Keratinocyte (primary cell): Measurements from ENCODE around the gene CAPN2. TPM values are rescaled to one million over a fixed set of nuclear protein-coding genes. Genes with fewer than 3 reads are reported as not detected.

Source experiments
- DNase-seq: peaks from one replicate; pipeline ENCODE4 v3.0.0-alpha.2; 2011; ENCODE audit warnings: low read depth, missing footprints, low spot score
- FAIRE-seq: peaks from 2 replicates; lab custom pipeline; 2011; peaks lifted over from hg19 to GRCh38; lab: Jason Lieb, UNC
- H2AFZ ChIP-seq: 2 replicates; pipeline ENCODE4 v1.6.0; 2012; ENCODE audit warnings: low read length, control low read depth, inconsistent platforms; ENCODE audit not compliant: control insufficient read depth
- H3K27ac ChIP-seq: 2 replicates; pipeline ENCODE4 v1.5.1; 2011; ENCODE audit warnings: low read length; ENCODE audit not compliant: control insufficient read depth, insufficient read depth
- H3K27me3 ChIP-seq: 3 replicates; pipeline ENCODE4 v1.6.0; 2011; ENCODE audit warnings: low read length; ENCODE audit not compliant: control insufficient read depth, insufficient read depth; ENCODE audit errors: extremely low read depth
- H3K36me3 ChIP-seq, 2 experiments: 2 replicates in 1 of 2; 3 replicates in 1 of 2; pipeline ENCODE4 v1.5.1; 2011; ENCODE audit warnings: low read length in 2 of 2, mild to moderate bottlenecking in 1 of 2; ENCODE audit not compliant: control insufficient read depth in 2 of 2, insufficient read depth in 2 of 2; ENCODE audit errors: extremely low read depth in 1 of 2
- H3K4me1 ChIP-seq: 3 replicates; pipeline ENCODE4 v1.5.1; 2011; ENCODE audit warnings: low read length; ENCODE audit not compliant: control insufficient read depth, insufficient read depth; ENCODE audit errors: extremely low read depth
- H3K4me2 ChIP-seq: 3 replicates; pipeline ENCODE4 v1.6.0; 2011; ENCODE audit warnings: low read depth, low read length; ENCODE audit not compliant: control insufficient read depth, insufficient read depth; ENCODE audit errors: extremely low read depth
- H3K4me3 ChIP-seq, 3 experiments: fragments of 200-600 bp in 1 of 3; sonication (generic) in 1 of 3; 2 replicates in 2 of 3; 3 replicates in 1 of 3; pipeline ENCODE4 v1.5.1; 2011 to 2016; ENCODE audit warnings: low read length in 3 of 3, mild to moderate bottlenecking in 3 of 3, control low read depth in 2 of 3, inconsistent platforms in 1 of 3, low read depth in 1 of 3, mixed read lengths in 1 of 3, mixed run types in 1 of 3, moderate library complexity in 1 of 3; ENCODE audit not compliant: control insufficient read depth in 2 of 3, insufficient read depth in 2 of 3; ENCODE audit errors: extremely low read depth in 1 of 3
- H3K79me2 ChIP-seq: 2 replicates; pipeline ENCODE4 v1.6.0; 2012; ENCODE audit warnings: low read length; ENCODE audit not compliant: control insufficient read depth, insufficient read depth
- H3K9ac ChIP-seq: 3 replicates; pipeline ENCODE4 v1.6.0; 2011; ENCODE audit warnings: low read length; ENCODE audit not compliant: control insufficient read depth, insufficient read depth; ENCODE audit errors: extremely low read depth
- H3K9me1 ChIP-seq: 3 replicates; pipeline ENCODE4 v1.6.0; 2011; ENCODE audit warnings: low read length; ENCODE audit not compliant: control insufficient read depth, insufficient read depth; ENCODE audit errors: extremely low read depth
- H3K9me3 ChIP-seq: 2 replicates; pipeline ENCODE4 v1.5.1; 2012; ENCODE audit warnings: low read depth, low read length; ENCODE audit not compliant: control insufficient read depth
- H4K20me1 ChIP-seq: 3 replicates; pipeline ENCODE4 v1.6.0; 2011; ENCODE audit warnings: low read length; ENCODE audit not compliant: control insufficient read depth, insufficient read depth; ENCODE audit errors: extremely low read depth
- EZH2 ChIP-seq: IDR thresholded peaks from one replicate; pipeline ENCODE4 v1.6.1; 2012; ENCODE audit warnings: inconsistent platforms, mild to moderate bottlenecking, low read length, moderate library complexity
- dilution Hi-C: fragments of 300-500 bp; cut with MboI; formaldehyde crosslinking; loops from one replicate; pipeline ENCODE4 v1.7.0; 2020; ENCODE audit warnings: low sequenced_read_pairs; ENCODE audit not compliant: extremely low pct_ligation_motif_present
- polyA plus RNA-seq, 5 experiments: library from polyadenylated mRNA; depleted of rRNA in 3 of 5; stranded (reverse) in 3 of 5; stranded (forward) in 1 of 5; unstranded in 1 of 5; fragments of >200 nt; gene quantifications; 1 replicate in 1 of 5; 2 replicates in 3 of 5; 3 replicates in 1 of 5; pipeline versions ENCODE4 v1.2.1 to v1.2.3, GENCODE V29; 2011 to 2012; ENCODE audit warnings: missing spikeins in 2 of 5, low read depth in 1 of 5, low replicate concordance in 1 of 5
- TF ChIP-seq, protein P1 (sequence below), 3 experiments: IDR thresholded peaks in 1 of 3; conservative IDR thresholded peaks in 1 of 3; optimal IDR thresholded peaks in 1 of 3; 2 replicates in 2 of 3; 3 replicates in 1 of 3; pipeline versions ENCODE3 to v1.5.1; 2011; ENCODE audit warnings: low read length in 3 of 3, mild to moderate bottlenecking in 3 of 3, moderate library complexity in 2 of 3, control low read depth in 1 of 3, inconsistent platforms in 1 of 3; ENCODE audit not compliant: insufficient read depth in 2 of 3; ENCODE audit errors: extremely low read depth in 1 of 3

CAPN2 gene
- polyA plus RNA-seq, 1 donor (not counting 4 experiments of a cell fraction or from before 2014, with no cell fraction given) = 366 TPM

DNA sequence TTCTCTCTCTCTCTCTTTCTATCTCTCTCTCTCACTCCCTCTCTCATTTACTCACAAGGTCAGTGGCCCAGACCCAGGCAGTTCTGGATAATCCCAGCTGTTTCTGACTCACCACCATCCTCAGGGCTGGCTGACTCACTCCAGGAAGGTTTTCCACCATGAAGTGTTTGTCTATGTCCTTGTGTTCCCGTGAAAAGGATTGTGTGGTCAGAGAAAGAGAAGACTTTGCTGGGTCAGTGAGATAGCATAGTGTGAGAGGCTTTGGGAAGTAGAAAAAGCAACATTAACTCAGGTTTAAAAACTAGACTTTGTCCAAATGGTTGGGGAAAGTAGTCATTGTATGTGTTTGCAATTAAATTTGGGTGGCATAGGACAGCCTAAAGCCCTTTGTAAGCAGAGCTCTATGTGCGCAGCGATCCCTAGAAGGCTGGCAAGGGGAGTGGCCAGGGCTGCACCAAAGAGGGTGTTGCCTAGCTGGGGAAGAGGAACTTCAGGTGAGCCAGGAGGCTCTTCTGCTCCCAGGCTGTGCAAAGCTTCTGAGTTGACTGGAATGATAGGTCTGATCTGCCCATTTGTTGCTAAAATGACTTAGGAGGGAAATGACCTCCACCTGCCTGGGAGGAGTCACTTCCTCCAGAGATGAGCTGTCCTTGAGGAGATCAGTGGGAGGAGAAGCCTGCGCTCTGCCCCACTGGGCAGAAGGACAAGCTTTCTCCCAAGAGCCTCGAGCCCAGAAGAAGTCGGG, 4.9 kb upstream of the CAPN2 start:
- FAIRE-seq = peak; percentile 88
- no peaks in the 10 kb centered on the region for H3K9me1 ChIP-seq
- no peak overlapping the region for H2AFZ ChIP-seq
- H4K20me1 ChIP-seq = no peaks in the 10 kb centered on the region
- no peaks in the 10 kb centered on the region for H3K36me3 ChIP-seq
- DNase-seq = peak; percentile 90
- dilution Hi-C loops = no loop called here
- H3K27me3 ChIP-seq = no peaks in the 10 kb centered on the region
- no peaks in the 10 kb centered on the region for H3K9me3 ChIP-seq
- peaks cover 48% of the 10 kb centered on the region for H3K4me1 ChIP-seq
- peak overlapping the region; percentile 76 for H3K27ac ChIP-seq
- H3K79me2 ChIP-seq = peaks cover under 1% of the 10 kb centered on the region
- peak overlapping the region in 2 of 3 experiments; percentile 34 to 60 for H3K4me3 ChIP-seq
- TF ChIP-seq, protein P1, sequence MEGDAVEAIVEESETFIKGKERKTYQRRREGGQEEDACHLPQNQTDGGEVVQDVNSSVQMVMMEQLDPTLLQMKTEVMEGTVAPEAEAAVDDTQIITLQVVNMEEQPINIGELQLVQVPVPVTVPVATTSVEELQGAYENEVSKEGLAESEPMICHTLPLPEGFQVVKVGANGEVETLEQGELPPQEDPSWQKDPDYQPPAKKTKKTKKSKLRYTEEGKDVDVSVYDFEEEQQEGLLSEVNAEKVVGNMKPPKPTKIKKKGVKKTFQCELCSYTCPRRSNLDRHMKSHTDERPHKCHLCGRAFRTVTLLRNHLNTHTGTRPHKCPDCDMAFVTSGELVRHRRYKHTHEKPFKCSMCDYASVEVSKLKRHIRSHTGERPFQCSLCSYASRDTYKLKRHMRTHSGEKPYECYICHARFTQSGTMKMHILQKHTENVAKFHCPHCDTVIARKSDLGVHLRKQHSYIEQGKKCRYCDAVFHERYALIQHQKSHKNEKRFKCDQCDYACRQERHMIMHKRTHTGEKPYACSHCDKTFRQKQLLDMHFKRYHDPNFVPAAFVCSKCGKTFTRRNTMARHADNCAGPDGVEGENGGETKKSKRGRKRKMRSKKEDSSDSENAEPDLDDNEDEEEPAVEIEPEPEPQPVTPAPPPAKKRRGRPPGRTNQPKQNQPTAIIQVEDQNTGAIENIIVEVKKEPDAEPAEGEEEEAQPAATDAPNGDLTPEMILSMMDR (optimal IDR thresholded peaks at IDR 0.05 in 1 of 3, IDR thresholded peaks at IDR 0.05 in 1 of 3, conservative IDR thresholded peaks at IDR 0.05 in 1 of 3; ENCODE audit: extremely low read depth in 1 of 3, insufficient read depth in 2 of 3, low read length in 3 of 3) = no peak
- no peak for TF ChIP-seq EZH2
- H3K9ac ChIP-seq = peak overlapping the region; percentile 45
- H3K4me2 ChIP-seq = peak overlapping the region; percentile 68

DNA sequence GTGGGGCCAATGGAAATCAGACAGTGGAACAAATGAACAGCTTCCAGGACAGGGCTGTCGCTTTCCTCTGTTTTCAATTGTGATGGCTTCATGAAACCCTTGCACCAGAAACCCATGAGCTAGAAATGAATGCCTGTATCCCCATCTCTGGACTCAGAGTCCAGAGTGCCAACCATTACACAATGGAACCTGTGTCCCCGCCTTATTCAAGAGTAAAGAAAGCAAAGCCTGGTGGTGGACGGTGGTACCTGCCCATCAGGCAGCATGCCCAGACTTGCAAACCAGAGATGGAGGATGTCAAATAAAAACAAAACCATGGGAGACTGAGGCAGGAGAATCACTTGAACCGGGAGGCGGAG, 4.4 kb upstream of the CAPN2 start:
- H3K27me3 ChIP-seq = no peaks in the 10 kb centered on the region
- H3K36me3 ChIP-seq = no peaks in the 10 kb centered on the region
- TF ChIP-seq, protein P1 (optimal IDR thresholded peaks at IDR 0.05 in 1 of 3, IDR thresholded peaks at IDR 0.05 in 1 of 3, conservative IDR thresholded peaks at IDR 0.05 in 1 of 3; ENCODE audit: extremely low read depth in 1 of 3, insufficient read depth in 2 of 3, low read length in 3 of 3) = peak in 2 of 3 experiments; percentile 28 to 32
- TF ChIP-seq EZH2 = no peak
- peak overlapping the region; percentile 71 for H2AFZ ChIP-seq
- peak overlapping the region; percentile 68 for H3K4me2 ChIP-seq
- dilution Hi-C loops = no loop called here
- H3K4me1 ChIP-seq = peaks cover 43% of the 10 kb centered on the region
- no peak for FAIRE-seq
- no peak for DNase-seq
- H3K9me1 ChIP-seq = no peaks in the 10 kb centered on the region
- peak overlapping the region in 2 of 3 experiments; percentile 34 to 60 for H3K4me3 ChIP-seq
- peak overlapping the region; percentile 45 for H3K9ac ChIP-seq
- no peaks in the 10 kb centered on the region for H4K20me1 ChIP-seq
- H3K27ac ChIP-seq = peak overlapping the region; percentile 76
- H3K79me2 ChIP-seq = peaks cover 6% of the 10 kb centered on the region
- H3K9me3 ChIP-seq = no peaks in the 10 kb centered on the region
